Measurements from ENCODE around the gene CCDC78.

DNA sequence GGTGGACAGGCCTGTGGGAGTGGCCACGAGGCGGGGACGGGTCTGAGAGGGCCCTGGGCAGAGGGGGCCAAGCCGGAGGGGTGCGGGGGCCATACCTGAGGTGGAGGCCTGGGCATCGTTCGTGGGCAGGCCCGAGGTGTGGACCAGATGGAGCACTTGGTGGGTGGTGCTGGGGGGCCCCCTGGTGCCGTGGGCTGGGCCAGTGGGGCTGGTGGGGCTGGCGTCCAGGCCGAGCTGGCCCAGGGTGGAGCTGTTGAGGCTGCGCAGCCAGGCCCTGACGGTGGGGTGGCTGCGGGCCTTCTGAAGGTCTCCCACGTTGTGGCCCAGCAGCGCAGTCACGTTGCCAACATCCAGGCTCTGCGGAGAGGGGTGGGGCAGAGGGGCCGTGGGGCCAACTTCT is 43.7 kb upstream of the CCDC78 start:
- no peak for TF ChIP-seq SP1 (IDR thresholded peaks at IDR 0.05)
- no peak for TF ChIP-seq FOXM1 (IDR thresholded peaks at IDR 0.05; ENCODE audit: borderline replicate concordance)
- TF ChIP-seq FOXA1 (IDR thresholded peaks at IDR 0.05), result no peak
- TF ChIP-seq ZNF384 (IDR thresholded peaks at IDR 0.05), result no peak
- no peak for TF ChIP-seq TARDBP (IDR thresholded peaks at IDR 0.05)
- TF ChIP-seq FOXK2 (IDR thresholded peaks at IDR 0.05), result no peak
- no peak for TF ChIP-seq BHLHE40 (IDR thresholded peaks at IDR 0.05; ENCODE audit: borderline replicate concordance)
- TF ChIP-seq SUZ12 (IDR thresholded peaks at IDR 0.05), result no peak

Data from HEK293T (cell line).